Measurements from ENCODE around the gene BMP4.
A peak's percentile ranks its signal among the peaks of the same experiment; 100 is the strongest.

The BMP4 gene

DNA sequence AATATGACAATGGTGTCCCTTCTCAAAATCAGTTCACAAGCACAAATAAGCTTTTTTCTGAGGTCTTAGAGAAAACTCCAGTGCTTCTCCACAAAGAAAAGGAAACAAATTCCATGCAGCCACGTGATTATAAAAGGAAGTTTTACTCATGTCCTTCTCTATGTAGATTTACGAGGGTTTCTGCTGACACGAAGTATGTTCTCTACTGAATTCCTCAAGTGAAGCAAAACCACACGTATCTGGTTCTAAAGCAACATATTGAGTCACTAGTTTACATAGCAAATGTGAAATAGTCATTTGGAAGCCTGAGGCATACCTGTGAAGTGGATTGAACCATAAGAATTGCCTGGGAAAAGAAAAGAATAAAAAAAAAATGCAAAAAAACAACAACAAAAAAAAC lies 31.9 kb downstream of the BMP4 start:
- no peaks in the 10 kb centered on the region for H3K79me2 ChIP-seq (ENCODE audit: control insufficient read depth, insufficient read depth, low read length, unreplicated experiment)
- H3K36me3 ChIP-seq (ENCODE audit: insufficient read depth, low read length), result no peaks in the 10 kb centered on the region
- no peaks in the 10 kb centered on the region for H3K27me3 ChIP-seq (ENCODE audit: insufficient read depth, low read length)
- 0 out of 2 replicates have a peak overlapping the region, but pooled peaks have one; percentile 15 for H3K27ac ChIP-seq (ENCODE audit: low read depth, low read length)
- H3K4me3 ChIP-seq (ENCODE audit: low read depth, low read length), result peak overlapping the region; percentile 46
- H3K4me1 ChIP-seq (ENCODE audit: control insufficient read depth, insufficient read depth, low read length, unreplicated experiment), result peaks cover 24% of the 10 kb centered on the region
- H2AFZ ChIP-seq (ENCODE audit: low read length, unreplicated experiment), result peak overlapping the region; percentile 15

- Histone ChIP-seq H3K27ac (ENCODE audit: low read depth, low read length) (no peak overlapping the region), H3K4me1 (ENCODE audit: control insufficient read depth, insufficient read depth, low read length, unreplicated experiment) (peaks cover 15% of the 10 kb centered on the region), H3K4me3 (ENCODE audit: low read depth, low read length) (no peak overlapping the region), H3K79me2 (ENCODE audit: control insufficient read depth, insufficient read depth, low read length, unreplicated experiment) (no peaks in the 10 kb centered on the region), H3K27me3 (ENCODE audit: insufficient read depth, low read length) (no peaks in the 10 kb centered on the region), H3K36me3 (ENCODE audit: insufficient read depth, low read length) (no peaks in the 10 kb centered on the region), H2AFZ (ENCODE audit: low read length, unreplicated experiment) (no peak overlapping the region)
Observed at GRCh38 chr14:53921027-53921426, 35.6 kb downstream of the BMP4 start.

- Histone ChIP-seq H3K27me3 (ENCODE audit: insufficient read depth, low read length) (no peaks in the 10 kb centered on the region), H3K4me1 (ENCODE audit: control insufficient read depth, insufficient read depth, low read length, unreplicated experiment) (no peaks in the 10 kb centered on the region), H3K27ac (ENCODE audit: low read depth, low read length) (no peak overlapping the region), H3K79me2 (ENCODE audit: control insufficient read depth, insufficient read depth, low read length, unreplicated experiment) (no peaks in the 10 kb centered on the region), H3K4me3 (ENCODE audit: low read depth, low read length) (no peak overlapping the region), H3K36me3 (ENCODE audit: insufficient read depth, low read length) (no peaks in the 10 kb centered on the region), H2AFZ (ENCODE audit: low read length, unreplicated experiment) (no peak overlapping the region)
Observed at GRCh38 chr14:53916239-53916638, 40.4 kb downstream of the BMP4 start.

GRCh38 chr14:53915364-53916014 lies 41.1 kb downstream of the BMP4 start:
- H3K4me1 ChIP-seq (ENCODE audit: control insufficient read depth, insufficient read depth, low read length, unreplicated experiment), result no peaks in the 10 kb centered on the region
- no peaks in the 10 kb centered on the region for H3K27me3 ChIP-seq (ENCODE audit: insufficient read depth, low read length)
- H2AFZ ChIP-seq (ENCODE audit: low read length, unreplicated experiment), result no peak overlapping the region
- H3K36me3 ChIP-seq (ENCODE audit: insufficient read depth, low read length), result no peaks in the 10 kb centered on the region
- H3K27ac ChIP-seq (ENCODE audit: low read depth, low read length), result no peak overlapping the region
- no peak overlapping the region for H3K4me3 ChIP-seq (ENCODE audit: low read depth, low read length)
- H3K79me2 ChIP-seq (ENCODE audit: control insufficient read depth, insufficient read depth, low read length, unreplicated experiment), result no peaks in the 10 kb centered on the region

DNA sequence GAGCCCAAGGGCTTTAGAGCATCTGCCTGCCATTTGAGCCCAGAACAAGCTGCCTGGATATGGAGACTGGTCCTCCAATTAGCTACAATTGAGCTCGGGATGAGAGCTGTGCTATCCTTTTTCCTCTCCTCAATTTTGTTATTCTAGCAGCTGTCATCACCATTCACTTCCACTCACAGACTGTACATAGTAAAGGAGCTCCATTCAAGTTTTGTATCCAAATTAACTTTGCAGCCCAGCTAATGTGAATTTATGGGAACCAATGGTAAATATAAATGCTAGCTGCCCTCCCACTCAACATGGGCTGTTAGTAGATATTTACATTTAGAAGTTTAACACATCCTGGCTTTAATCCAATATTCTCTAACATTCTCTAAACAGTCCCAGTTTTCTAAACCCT lies 44.6 kb downstream of the BMP4 start:
- Histone ChIP-seq H3K79me2 (ENCODE audit: control insufficient read depth, insufficient read depth, low read length, unreplicated experiment) (no peaks in the 10 kb centered on the region), H3K27me3 (ENCODE audit: insufficient read depth, low read length) (no peaks in the 10 kb centered on the region), H3K4me3 (ENCODE audit: low read depth, low read length) (no peak overlapping the region), H3K36me3 (ENCODE audit: insufficient read depth, low read length) (no peaks in the 10 kb centered on the region), H2AFZ (ENCODE audit: low read length, unreplicated experiment) (no peak overlapping the region), H3K4me1 (ENCODE audit: control insufficient read depth, insufficient read depth, low read length, unreplicated experiment) (no peaks in the 10 kb centered on the region), H3K27ac (ENCODE audit: low read depth, low read length) (no peak overlapping the region)

- Histone ChIP-seq H3K27ac (ENCODE audit: low read depth, low read length) (no peak overlapping the region), H3K4me1 (ENCODE audit: control insufficient read depth, insufficient read depth, low read length, unreplicated experiment) (no peaks in the 10 kb centered on the region), H3K27me3 (ENCODE audit: insufficient read depth, low read length) (no peaks in the 10 kb centered on the region; the same call in 1 of the 2 replicates), H3K79me2 (ENCODE audit: control insufficient read depth, insufficient read depth, low read length, unreplicated experiment) (no peaks in the 10 kb centered on the region), H2AFZ (ENCODE audit: low read length, unreplicated experiment) (no peak overlapping the region), H3K4me3 (ENCODE audit: low read depth, low read length) (no peak overlapping the region), H3K36me3 (ENCODE audit: insufficient read depth, low read length) (no peaks in the 10 kb centered on the region)
Observed at GRCh38 chr14:53908416-53908815, 48.2 kb downstream of the BMP4 start.

DNA sequence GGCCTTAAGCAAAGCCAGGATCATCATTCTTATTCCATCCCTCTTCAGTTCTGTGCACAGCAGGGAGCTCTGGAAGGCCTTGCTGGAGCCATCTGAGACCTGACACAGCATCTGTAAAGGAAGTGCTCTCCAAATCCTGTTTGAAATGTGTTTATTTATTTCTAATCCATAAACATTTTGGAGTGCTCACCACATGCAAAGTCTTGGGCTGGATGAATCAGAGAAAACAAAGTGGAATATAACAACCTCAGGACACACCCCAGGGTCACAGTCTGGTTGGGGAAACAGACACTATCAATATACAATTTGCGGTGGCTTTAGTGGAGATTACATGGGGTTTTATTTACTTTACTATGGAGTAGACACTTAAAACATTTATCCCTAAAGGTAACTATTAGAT lies 54.3 kb downstream of the BMP4 start:
- Histone ChIP-seq H3K79me2 (ENCODE audit: control insufficient read depth, insufficient read depth, low read length, unreplicated experiment) (no peaks in the 10 kb centered on the region), H3K4me3 (ENCODE audit: low read depth, low read length) (no peak overlapping the region), H2AFZ (ENCODE audit: low read length, unreplicated experiment) (no peak overlapping the region), H3K36me3 (ENCODE audit: insufficient read depth, low read length) (no peaks in the 10 kb centered on the region), H3K4me1 (ENCODE audit: control insufficient read depth, insufficient read depth, low read length, unreplicated experiment) (no peaks in the 10 kb centered on the region), H3K27me3 (ENCODE audit: insufficient read depth, low read length) (no peaks in the 10 kb centered on the region; the same call in 1 of the 2 replicates), H3K27ac (ENCODE audit: low read depth, low read length) (no peak overlapping the region)

DNA sequence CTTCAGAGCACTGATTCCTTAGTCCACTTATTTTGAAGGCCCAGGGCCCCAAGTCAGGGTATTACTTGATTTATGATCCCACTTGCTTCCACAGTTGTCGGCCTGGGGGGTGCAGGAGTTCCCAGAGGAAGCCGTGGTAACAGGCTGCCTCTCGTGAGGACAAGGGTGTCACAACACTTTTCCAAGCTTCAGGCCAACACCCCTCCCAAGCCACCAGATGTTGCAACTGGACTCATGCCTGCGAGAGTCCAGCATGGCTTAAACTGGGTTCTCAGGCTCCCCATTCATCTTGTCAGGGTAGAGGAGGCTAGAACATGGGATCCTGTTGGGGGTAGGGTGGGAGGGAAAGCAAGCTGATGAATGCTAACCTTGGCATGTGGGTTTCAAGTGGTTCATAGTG lies 56.1 kb downstream of the BMP4 start:
- Histone ChIP-seq H3K27me3 (ENCODE audit: insufficient read depth, low read length) (no peaks in the 10 kb centered on the region; the same call in 1 of the 2 replicates), H2AFZ (ENCODE audit: low read length, unreplicated experiment) (no peak overlapping the region), H3K79me2 (ENCODE audit: control insufficient read depth, insufficient read depth, low read length, unreplicated experiment) (no peaks in the 10 kb centered on the region), H3K36me3 (ENCODE audit: insufficient read depth, low read length) (no peaks in the 10 kb centered on the region), H3K4me3 (ENCODE audit: low read depth, low read length) (no peak overlapping the region), H3K4me1 (ENCODE audit: control insufficient read depth, insufficient read depth, low read length, unreplicated experiment) (no peaks in the 10 kb centered on the region), H3K27ac (ENCODE audit: low read depth, low read length) (no peak overlapping the region)

Measured in ACC112 (cell line).